GM18507 (cell line): Measurements from ENCODE around the gene CHCHD3.
A peak's percentile ranks its signal among the peaks of the same experiment; 100 is the strongest.
"Not testable (repeated sequence)": the region's sequence is repeated elsewhere in the genome, so short reads cannot be mapped to it uniquely, and the experiment has no call there.

Experiments
- DNase-seq: peaks from one replicate; pipeline ENCODE4 v3.0.0; 2011; ENCODE audit warnings: low read depth; ENCODE audit not compliant: insufficient read length; ENCODE audit errors: extremely low spot score
- FAIRE-seq: peaks from 2 replicates; lab custom pipeline; 2011; peaks lifted over from hg19 to GRCh38; lab: Jason Lieb, UNC

CHCHD3 gene

DNA sequence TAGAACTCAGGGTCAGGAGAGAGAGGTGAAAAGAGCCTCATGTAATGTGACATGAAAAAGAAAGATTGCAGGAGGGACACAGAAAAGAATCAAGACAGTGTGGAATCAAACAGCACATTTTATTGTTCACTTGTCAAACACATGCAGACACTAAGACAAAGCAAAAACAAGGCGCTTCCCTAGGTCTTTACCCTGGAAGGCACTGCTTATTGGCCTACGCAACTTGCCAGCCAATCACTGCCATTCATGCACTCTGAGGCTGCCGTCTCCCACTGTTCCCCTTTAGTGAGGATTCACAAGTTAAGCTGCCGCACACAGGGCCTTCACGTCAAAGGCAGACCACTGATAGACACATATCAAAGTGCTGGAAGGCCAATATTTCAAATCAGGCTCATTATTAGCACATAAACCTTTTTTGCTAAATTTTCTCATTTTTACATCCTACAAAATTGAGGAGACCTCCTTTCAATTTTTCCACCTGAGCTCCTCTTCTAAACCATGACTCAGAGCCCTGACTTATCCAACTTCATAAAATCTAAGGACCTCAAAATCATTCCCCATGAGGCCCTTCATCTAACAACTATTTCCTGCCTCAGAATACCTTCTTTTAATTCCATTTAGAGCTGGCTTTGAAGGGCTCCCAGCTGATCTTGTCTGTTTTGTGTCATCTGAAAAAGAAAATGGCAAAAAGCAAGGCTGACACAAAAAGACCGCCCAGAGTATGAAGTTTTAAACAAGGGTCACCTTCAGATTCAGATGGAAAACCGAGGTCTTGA, 149.4 kb downstream of the CHCHD3 start:
- no peak for FAIRE-seq
- no peak for DNase-seq

- DNase-seq (no peak), FAIRE-seq (no peak)
These were observed 151.0 kb downstream of the CHCHD3 start for GRCh38 chr7:132930881-132931280.

- DNase-seq, FAIRE-seq: not testable (repeated sequence)
These were observed 151.9 kb downstream of the CHCHD3 start for GRCh38 chr7:132929944-132930343.

GRCh38 chr7:132919771-132920170, 162.1 kb downstream of the CHCHD3 start:
- FAIRE-seq, result no peak

DNA sequence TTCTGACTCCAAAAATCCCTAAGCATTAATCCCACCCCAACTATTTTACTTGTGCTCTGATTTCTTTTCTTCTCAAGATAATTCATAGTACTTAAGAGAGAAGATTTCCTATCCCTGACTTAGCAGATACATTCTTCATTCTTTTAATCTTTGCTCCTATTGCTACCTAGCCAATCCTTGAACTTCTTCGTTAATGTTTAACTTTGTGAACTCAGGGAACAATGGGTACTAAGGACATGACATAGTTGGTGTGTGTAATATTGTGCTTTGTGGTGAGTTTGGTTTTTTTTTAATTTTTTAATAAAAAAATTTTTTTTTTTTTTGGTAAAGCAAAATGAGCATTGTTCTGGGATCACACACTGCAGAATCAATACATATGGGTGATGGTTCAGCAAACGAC, 166.2 kb downstream of the CHCHD3 start:
- no peak for DNase-seq
- no peak for FAIRE-seq

More at GRCh38 chr7:132919771-132920170, 162.1 kb downstream of the CHCHD3 start:
- no peak for DNase-seq

DNA sequence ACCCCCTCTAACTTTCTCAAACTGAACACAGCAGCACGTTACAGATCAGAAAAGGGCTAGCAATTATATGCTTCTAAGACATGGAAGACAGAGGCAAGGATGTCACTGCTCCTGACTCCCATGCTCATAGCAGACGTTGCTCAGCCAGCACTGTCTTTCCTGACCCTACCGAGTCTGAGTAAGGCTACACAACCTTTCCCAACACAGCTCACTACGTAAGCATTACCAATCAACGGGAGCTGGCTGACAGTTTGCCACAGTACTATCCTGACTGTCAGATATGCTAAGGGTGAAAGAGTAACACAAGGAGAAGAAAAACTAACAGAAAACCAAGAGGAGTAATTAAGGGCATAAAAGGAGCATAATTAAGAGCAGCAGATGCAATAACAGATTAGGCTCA, 171.2 kb downstream of the CHCHD3 start:
- FAIRE-seq (no peak), DNase-seq (no peak)

- FAIRE-seq (no peak), DNase-seq (no peak)
These were observed 174.4 kb downstream of the CHCHD3 start for GRCh38 chr7:132907380-132907940.

DNA sequence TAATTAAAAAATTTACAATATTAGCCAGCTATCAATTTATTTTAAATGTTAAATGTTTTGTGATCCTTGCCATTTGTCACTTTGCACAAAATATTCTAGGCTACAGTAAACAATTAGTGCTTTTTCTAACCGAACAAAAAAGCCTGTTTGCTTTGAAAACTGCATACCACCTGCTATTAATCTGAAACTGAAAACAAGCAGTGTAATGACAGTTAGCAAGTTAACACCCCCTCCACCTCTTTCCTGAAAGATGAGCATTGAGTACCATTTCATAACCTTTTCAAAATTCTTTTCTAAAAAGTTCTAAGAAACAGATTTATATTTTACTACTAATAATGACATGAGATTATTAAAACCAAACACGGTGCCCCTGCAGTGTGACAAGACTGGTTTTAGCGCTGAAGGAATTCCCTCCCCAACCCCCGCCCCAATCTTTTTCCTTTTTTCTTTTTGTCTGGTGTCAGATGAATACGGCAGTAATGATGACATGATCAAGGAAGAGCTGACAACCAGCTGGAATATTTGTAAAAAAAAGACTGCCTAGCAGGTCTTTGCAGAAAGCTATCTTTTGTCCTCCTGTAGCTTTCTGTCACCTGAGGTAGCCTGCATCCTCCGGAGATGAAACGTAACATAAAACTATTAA, 175.6 kb downstream of the CHCHD3 start:
- DNase-seq, result no peak
- peak; percentile 31 for FAIRE-seq

DNA sequence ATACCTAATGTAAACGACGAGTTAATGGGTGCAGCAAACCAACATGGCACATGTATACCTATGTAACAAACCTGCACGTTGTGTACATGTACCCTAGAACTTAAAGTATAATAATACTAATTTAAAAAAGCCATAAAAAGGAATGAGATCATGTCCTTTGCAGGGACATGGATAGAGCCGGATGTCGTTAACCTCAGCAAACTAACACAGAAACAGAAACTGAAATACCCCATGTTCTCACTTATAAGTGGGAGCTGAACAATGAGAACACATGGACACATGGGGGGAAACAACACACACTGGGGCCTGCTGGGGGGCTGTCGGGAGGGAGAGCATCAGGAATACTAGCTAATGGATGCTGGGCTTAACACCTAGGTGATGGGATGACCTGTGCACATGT, 176.8 kb downstream of the CHCHD3 start:
- DNase-seq, result not testable (repeated sequence)
- FAIRE-seq, result peak; percentile 24

DNA sequence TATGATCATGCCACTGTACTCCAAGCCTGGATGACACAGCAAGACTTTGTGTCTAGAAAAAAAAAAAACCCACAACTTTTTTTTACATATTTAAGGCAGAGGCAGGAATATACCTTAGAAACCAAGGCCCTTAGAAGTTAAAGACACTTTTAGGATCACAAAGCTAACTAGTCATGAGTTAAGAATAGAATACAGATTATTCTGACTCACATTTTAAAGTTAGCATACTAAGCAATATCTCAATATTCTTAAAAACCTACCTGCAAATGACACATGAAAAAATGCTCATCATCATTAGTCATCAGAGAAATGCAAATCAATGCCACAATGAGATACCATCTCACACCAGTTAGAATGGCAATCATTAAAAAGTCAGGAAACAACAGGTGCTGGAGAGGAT, 177.7 kb downstream of the CHCHD3 start:
- DNase-seq, result no peak

GRCh38 chr7:132902294-132902693, 179.6 kb downstream of the CHCHD3 start:
- FAIRE-seq, DNase-seq: not testable (repeated sequence)

More for the DNA sequence above, 177.7 kb downstream of the CHCHD3 start:
- FAIRE-seq, result no peak

DNA sequence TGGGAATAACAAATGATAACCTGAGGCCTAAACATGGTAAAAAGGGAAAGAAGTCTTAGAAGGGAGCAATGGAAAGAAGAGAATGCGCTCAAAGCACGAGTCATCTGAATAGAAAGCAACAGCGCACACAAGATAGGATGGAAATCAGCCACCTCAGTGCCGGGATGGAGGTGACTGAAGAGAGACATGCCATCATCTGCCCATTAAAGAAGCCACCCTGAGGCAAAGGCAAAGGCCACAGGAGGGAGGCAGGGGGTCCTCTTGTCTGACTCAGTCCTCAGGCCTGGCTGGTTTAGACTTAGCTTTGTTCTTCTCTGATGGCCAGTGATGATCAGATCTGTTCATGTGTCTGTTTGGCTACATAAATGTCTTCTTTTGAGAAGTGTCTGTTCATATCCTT, 180.6 kb downstream of the CHCHD3 start:
- FAIRE-seq (no peak), DNase-seq (no peak)

- DNase-seq, result no peak
- FAIRE-seq, result no peak
These were observed 182.1 kb downstream of the CHCHD3 start for GRCh38 chr7:132899833-132900232.

GRCh38 chr7:132898641-132899175, 183.2 kb downstream of the CHCHD3 start:
- not testable (repeated sequence) for DNase-seq, FAIRE-seq

DNA sequence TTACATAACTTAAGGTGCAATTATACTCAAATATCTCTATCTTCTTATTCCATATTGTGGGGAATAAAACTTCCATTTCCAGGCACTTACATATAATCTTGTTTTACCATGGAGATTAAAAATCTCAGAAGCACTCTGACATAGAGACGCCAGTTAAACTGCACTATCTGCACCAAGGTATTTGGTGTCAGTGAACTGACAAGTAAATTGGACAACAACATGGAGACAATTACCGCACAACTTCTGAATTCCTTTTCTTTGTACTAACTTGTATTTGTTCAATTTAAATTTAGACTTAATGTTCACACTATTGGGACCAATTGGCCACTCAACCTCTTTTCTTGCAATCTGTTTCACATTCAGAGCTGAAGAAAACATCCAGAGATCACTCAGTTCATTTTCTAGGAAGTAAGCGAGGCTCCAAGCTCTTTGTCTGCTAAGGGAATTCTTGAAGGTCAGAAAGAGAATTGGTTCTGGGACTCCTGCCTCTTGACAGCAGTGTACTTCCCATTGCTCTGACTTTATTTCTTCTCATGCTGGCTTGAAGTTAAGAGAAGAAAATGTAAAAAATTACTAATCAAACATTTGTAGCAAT, 184.7 kb downstream of the CHCHD3 start:
- FAIRE-seq (no peak), DNase-seq (no peak)

DNA sequence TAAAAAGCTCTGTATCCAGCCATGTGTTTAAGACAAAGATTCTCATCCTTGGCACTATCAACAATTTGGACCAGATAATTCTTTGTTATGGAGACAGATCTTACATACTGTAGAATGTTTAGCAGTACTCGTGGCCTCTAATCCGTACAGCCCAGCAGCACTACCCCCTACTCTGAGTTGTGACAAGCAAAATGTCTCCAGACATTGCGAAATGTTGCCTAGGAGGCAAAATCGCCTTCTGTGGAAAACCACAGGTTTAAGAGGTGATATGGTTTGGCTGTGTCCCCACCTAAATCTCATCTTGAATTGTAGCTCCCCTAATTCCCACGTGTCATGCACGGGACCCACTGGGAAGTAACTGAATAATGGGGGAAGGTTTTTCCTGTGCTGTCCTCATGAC, 186.7 kb downstream of the CHCHD3 start:
- FAIRE-seq (no peak), DNase-seq (no peak)

- FAIRE-seq, result peak; percentile 46
- no peak for DNase-seq
These were observed 188.3 kb downstream of the CHCHD3 start for GRCh38 chr7:132893560-132893959.

- DNase-seq, FAIRE-seq: not testable (repeated sequence)
These were observed 189.1 kb downstream of the CHCHD3 start for GRCh38 chr7:132892744-132893143.

GRCh38 chr7:132891554-132891953, 190.3 kb downstream of the CHCHD3 start:
- FAIRE-seq, result no peak

More at GRCh38 chr7:132891554-132891953, 190.3 kb downstream of the CHCHD3 start:
- DNase-seq, result no peak
